GM13976 (cell line): ENCODE results near the gene SLC25A21.

Experiments used
- DNase-seq: peaks from one replicate; pipeline ENCODE4 v3.0.0; 2012; ENCODE audit warnings: low spot score
- in situ Hi-C: fragments of 300-500 bp; cut with MboI; formaldehyde crosslinking; loops from one replicate; pipeline ENCODE4 v1.12.0; 2022; ENCODE audit warnings: low sequenced_read_pairs, mixed read lengths, inconsistent platforms; ENCODE audit not compliant: unreplicated experiment
- TF ChIP-seq, protein P1 (sequence below): IDR thresholded peaks from 2 replicates; pipeline ENCODE4 v1.5.1; 2012; ENCODE audit warnings: borderline replicate concordance, mild to moderate bottlenecking; ENCODE audit not compliant: insufficient read depth; ENCODE audit errors: extremely low read depth, missing control alignments, control extremely low read depth

Gene SLC25A21

DNA sequence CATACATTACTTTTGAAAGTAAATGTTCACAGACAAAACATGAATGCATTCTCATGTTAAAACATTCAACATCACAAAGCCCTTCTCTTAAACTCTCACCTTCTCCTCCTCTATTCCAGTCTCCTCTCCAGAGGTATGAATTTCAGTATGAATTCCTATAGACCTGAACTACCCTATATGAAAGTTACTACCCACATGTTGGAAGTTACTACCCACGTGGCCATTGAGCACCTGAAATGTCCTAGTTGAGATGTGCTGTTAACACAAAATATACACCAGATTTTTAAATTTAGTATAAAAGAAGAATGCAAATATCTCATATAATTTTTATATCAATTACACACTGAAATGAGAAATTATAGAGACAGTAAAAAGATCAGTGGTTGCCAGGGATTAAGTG is 450.5 kb downstream of the SLC25A21 start:
- in situ Hi-C loops, result no loop called here
- TF ChIP-seq, protein P1, sequence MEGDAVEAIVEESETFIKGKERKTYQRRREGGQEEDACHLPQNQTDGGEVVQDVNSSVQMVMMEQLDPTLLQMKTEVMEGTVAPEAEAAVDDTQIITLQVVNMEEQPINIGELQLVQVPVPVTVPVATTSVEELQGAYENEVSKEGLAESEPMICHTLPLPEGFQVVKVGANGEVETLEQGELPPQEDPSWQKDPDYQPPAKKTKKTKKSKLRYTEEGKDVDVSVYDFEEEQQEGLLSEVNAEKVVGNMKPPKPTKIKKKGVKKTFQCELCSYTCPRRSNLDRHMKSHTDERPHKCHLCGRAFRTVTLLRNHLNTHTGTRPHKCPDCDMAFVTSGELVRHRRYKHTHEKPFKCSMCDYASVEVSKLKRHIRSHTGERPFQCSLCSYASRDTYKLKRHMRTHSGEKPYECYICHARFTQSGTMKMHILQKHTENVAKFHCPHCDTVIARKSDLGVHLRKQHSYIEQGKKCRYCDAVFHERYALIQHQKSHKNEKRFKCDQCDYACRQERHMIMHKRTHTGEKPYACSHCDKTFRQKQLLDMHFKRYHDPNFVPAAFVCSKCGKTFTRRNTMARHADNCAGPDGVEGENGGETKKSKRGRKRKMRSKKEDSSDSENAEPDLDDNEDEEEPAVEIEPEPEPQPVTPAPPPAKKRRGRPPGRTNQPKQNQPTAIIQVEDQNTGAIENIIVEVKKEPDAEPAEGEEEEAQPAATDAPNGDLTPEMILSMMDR, result no peak
- no peak for DNase-seq

DNA sequence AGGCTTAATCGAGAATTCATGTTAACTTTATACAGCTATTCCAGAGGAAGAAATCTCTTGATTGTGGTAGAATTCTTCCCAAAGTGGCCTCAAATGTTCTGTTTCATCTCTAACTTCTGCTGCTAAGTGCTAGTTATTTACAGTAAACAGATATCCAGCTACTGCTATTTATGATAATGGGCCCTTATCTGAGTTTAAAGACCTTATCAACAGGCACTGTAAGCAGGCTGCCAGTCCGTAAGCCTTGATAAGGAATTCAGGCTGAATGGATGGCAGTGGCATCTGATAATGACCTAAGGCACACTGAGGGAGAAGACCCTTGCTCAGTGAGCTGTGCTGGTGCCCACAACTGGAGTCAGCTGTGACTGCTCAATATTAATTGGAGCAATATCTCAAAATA is 451.7 kb downstream of the SLC25A21 start:
- TF ChIP-seq, protein P1, result no peak
- in situ Hi-C loops, result no loop called here
- DNase-seq, result no peak

DNA sequence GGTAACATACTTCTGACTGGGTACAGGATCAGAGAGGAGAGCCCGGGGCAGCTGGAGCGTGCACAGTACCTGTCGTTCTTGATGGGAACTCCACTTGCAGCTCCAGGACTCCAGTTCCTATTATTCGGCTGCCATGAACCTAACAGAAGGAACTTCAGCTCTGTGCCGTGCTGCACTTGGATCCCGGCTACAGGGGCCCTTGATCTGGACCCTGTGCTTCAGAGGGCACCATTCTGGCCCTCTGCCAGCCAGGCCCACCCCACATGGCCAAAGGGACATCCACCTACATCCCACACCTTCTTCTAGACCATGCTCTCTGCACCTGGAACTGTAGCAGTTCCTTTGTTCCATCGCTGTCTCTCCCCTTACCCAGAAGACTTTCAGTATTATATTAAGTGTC is 452.6 kb downstream of the SLC25A21 start:
- no peak for DNase-seq
- TF ChIP-seq, protein P1, result no peak
- in situ Hi-C loops, result no loop called here

DNA sequence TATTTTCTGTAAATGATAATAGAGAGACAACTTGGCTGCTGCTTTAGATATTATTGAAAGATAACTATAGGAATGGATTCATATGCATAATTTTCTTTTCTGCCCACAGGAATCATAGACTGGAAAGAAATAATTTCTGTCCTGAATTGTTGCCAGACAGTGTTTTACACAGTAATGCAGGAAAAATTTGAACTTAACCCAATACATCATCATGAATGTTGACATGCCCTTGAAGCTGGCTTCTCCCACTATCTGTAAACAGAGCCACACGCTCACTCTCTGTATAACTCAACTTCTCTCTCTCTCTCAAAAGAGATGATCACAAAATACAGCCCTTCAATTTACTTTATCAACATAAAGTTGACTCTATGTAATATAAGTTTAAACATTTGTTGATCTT is 454.2 kb downstream of the SLC25A21 start:
- TF ChIP-seq, protein P1, result no peak
- in situ Hi-C loops, result no loop called here
- DNase-seq, result no peak

DNA sequence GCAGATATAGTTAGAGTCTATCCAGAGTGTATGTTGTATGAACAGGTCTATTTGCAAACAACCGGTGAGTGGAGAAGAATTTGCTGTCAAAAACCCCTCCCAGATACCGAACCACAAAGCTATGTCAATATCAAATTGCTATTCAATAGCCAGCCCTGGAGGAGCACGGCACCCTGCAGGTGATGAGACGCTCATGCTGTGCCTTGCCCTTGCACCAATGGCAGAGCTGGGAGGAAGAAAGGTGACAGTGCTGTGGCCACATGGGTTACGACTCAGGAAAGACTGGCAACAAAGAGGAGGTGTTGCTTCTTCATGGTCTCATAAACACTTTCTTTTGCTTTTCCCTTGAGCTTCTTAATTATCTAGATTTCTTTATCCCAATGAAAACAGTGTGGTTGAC is 455.0 kb downstream of the SLC25A21 start:
- in situ Hi-C loops, result no loop called here
- TF ChIP-seq, protein P1, result no peak
- no peak for DNase-seq

DNA sequence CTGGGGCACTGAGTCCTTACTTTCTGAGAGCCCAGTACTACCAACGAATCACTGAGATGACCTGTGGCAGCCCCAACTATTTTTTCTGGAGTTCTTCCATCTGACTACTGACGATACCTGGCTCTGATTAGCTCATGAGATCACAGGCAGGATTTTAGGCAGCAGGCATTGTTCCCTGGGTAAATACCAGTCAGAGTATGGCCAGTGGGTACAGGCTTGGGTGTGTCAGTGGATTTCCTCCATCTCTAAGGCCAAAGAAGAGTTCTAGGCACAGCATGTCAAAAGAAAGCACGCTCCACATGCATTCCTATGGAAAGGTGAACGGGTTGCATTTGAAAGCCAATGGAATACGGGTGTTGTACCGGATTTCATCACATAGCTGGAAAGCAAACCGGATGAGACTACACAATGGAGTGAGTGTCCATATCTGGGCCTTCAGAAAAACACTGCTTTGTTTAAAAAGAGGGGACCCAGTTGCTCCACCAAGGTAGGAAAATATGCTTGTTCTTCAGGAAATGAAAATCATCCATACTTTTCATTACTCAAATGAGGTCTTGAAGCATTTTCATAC is 455.7 kb downstream of the SLC25A21 start:
- in situ Hi-C loops, result no loop called here
- TF ChIP-seq, protein P1, result no peak
- DNase-seq, result no peak
